Ovary (tissue), 9 donors: ENCODE data around the gene ANKDD1A. TPM values are rescaled to one million over a fixed set of nuclear protein-coding genes. Genes with fewer than 3 reads are reported as not detected.

Experiments
- DNase-seq, 5 donors: peaks; one replicate each; pipeline ENCODE4 v3.0.0-alpha.2; 2019 to 2020
- H3K27ac ChIP-seq, 2 donors: fragments of 200-600 bp; one replicate each; pipeline versions ENCODE4 v1.5.1 to v1.8.0; 2019 to 2022
- H3K27me3 ChIP-seq: fragments of 200-600 bp; one replicate; pipeline ENCODE4 v1.8.0; 2022
- H3K36me3 ChIP-seq: fragments of 200-600 bp; sonication (generic); one replicate; pipeline ENCODE4 v1.5.1; 2019
- H3K4me1 ChIP-seq: one replicate; pipeline ENCODE4 v1.8.1; 2013; ENCODE audit warnings: mild to moderate bottlenecking, moderate library complexity; ENCODE audit not compliant: insufficient read depth
- H3K4me3 ChIP-seq: fragments of 200-600 bp; sonication (generic); one replicate; pipeline ENCODE4 v1.5.1; 2017
- H3K9me3 ChIP-seq, 2 donors: fragments of 200-600 bp in 1 of 2; sonication (generic) in 1 of 2; one replicate each; pipeline versions ENCODE4 v1.5.1 to v1.8.1; 2013 to 2019; ENCODE audit warnings: mild to moderate bottlenecking in 1 of 2, moderate library complexity in 1 of 2
- EP300 ChIP-seq: sonication (generic); formaldehyde crosslinking; IDR thresholded peaks from one replicate; pipeline ENCODE4 v1.6.1; 2017; ENCODE audit warnings: antibody characterized with exemption
- POLR2A ChIP-seq: fragments of 450-650 bp; IDR thresholded peaks from one replicate; pipeline ENCODE4 v1.6.1; 2017; ENCODE audit warnings: antibody characterized with exemption, mild to moderate bottlenecking, moderate library complexity
- WGBS, 3 donors: extraction: QIAGEN DNeasy Blood & Tissue Kit in 1 of 3; methylation state at CpG; one replicate each; pipeline versions ENCODE4 v1.1.5 to v1.1.7; 2013 to 2017; 5-methylcytosine and 5-hydroxymethylcytosine counted together
- intact Hi-C, 4 donors: fragments of 100-400 bp; cut with DNase I; formaldehyde crosslinking; loops; one replicate each; pipeline versions ENCODE4 v1.11.0 to v1.15.1; 2022 to 2023
- polyA plus RNA-seq, 2 donors: library from polyadenylated mRNA; stranded (reverse); fragments of 200-250 nt in 1 of 2; fragments of 350-450 nt in 1 of 2; fragmentation: Illumina TruSeq in 1 of 2; extraction: RNeasy Lipid Tissue Mini Kit (QIAGEN cat#74804) in 1 of 2; gene quantifications; one replicate each; pipeline ENCODE4 v1.2.3, GENCODE V29; 2013 to 2014
- total RNA-seq, 7 donors: library from RNA; depleted of rRNA in 2 of 7; stranded (reverse); fragments of >200 nt in 2 of 7; fragmentation: NEBNext Ultra II Directional in 3 of 7; extraction: Animal tissue kit (Norgen Biotek cat#: 25700) in 3 of 7; gene quantifications; one replicate each; pipeline versions ENCODE4 v1.1.0 to v1.2.4, GENCODE V29; 2016 to 2023
- TF ChIP-seq, protein P1 (sequence below), 3 donors: fragments of 450-650 bp in 2 of 3; fragments of 200-600 bp in 1 of 3; IDR thresholded peaks; one replicate each; pipeline versions ENCODE4 v1.5.1 to v1.8.0; 2016 to 2022; ENCODE audit warnings: antibody characterized with exemption in 3 of 3, mild to moderate bottlenecking in 1 of 3
- donor health status: DM: no; HTN: no; CAD: no; lungs with moderate emphysema.
- donor health status: DM: no; HTN: no; CAD: no.
- donor health status: Bipolar disorder and iron deficiency.
- donor health status: DM: yes; HTN: yes; CAD: no.
- donor health status: DM: no; HTN: no; CAD: no.
- donor health status: DM: yes; HTN: yes; CAD: no.

Gene ANKDD1A
- total and polyA plus RNA-seq, 9 donors, result 5.7 to 29.4 (median 10.2) TPM

DNA sequence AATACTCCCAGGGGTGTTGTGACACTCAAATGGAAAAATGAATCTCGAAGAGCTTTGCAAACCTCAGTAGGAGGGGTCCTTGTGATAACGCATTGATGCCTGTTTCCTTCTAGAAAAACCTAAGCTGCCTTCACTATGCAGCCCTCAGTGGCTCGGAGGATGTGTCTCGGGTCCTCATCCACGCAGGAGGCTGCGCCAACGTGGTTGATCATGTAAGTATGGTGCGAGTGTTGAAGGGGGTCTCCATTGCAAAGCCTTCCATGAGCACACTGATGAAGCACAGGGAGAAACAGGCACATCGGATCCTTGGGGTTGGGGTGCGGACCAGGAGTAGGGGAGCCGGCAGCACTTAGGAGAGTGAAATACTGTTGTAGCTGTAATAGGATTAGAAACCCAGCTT, 22.3 kb downstream of the ANKDD1A start:
- Histone ChIP-seq H3K4me1 (peaks cover 6% of the 10 kb centered on the region), H3K4me3 (no peak overlapping the region), H3K9me3 (no peaks in the 10 kb centered on the region), H3K27me3 (no peaks in the 10 kb centered on the region), H3K27ac (no peak overlapping the region), H3K36me3 (no peaks in the 10 kb centered on the region)
- TF ChIP-seq POLR2A, result no peak
- no peak for TF ChIP-seq EP300
- TF ChIP-seq, protein P1, sequence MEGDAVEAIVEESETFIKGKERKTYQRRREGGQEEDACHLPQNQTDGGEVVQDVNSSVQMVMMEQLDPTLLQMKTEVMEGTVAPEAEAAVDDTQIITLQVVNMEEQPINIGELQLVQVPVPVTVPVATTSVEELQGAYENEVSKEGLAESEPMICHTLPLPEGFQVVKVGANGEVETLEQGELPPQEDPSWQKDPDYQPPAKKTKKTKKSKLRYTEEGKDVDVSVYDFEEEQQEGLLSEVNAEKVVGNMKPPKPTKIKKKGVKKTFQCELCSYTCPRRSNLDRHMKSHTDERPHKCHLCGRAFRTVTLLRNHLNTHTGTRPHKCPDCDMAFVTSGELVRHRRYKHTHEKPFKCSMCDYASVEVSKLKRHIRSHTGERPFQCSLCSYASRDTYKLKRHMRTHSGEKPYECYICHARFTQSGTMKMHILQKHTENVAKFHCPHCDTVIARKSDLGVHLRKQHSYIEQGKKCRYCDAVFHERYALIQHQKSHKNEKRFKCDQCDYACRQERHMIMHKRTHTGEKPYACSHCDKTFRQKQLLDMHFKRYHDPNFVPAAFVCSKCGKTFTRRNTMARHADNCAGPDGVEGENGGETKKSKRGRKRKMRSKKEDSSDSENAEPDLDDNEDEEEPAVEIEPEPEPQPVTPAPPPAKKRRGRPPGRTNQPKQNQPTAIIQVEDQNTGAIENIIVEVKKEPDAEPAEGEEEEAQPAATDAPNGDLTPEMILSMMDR (IDR thresholded peaks at IDR 0.05), result no peak
- 97 to 98% (median 97%) methylated on average over 11 of the region's 11 CpGs for WGBS, 3 donors
- DNase-seq, result peak in 1 of 5 donors; percentile 5
- intact Hi-C loops, result no loop called here

- Histone ChIP-seq H3K36me3 (no peaks in the 10 kb centered on the region), H3K27me3 (no peaks in the 10 kb centered on the region), H3K9me3 (no peaks in the 10 kb centered on the region), H3K4me3 (no peak overlapping the region), H3K4me1 (peaks cover 6% of the 10 kb centered on the region), H3K27ac (peak overlapping the region in 1 of 2 donors; percentile 49)
- intact Hi-C loops, result no loop called here
- DNase-seq, result peak in 1 of 5 donors; percentile 19
- 9 to 24% (median 16%) methylated on average over 3 of the region's 3 CpGs for WGBS, 3 donors
- no peak for TF ChIP-seq EP300
- TF ChIP-seq, protein P1 (IDR thresholded peaks at IDR 0.05), result no peak
- no peak for TF ChIP-seq POLR2A
These were observed 26.5 kb downstream of the ANKDD1A start for GRCh38 chr15:64938192-64938591.

DNA sequence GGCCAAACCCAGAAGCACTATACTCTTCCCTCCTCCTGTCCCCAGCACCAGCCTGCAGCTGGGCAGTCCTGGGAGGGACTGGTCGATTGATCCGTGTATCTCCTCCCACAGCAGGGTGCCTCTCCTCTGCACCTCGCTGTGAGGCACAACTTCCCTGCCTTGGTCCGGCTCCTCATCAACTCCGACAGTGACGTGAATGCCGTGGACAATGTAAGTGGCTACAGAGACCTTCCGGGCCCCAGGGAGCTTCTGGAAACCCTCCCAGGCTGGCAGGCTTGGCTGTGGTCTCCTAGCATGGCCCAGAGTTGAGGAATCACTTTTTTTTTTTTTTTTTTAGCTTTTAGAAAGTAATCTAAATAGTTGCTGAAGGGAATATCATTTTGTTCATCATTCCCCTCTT, 30.7 kb downstream of the ANKDD1A start:
- Histone ChIP-seq H3K36me3 (no peaks in the 10 kb centered on the region), H3K4me1 (peaks cover 6% of the 10 kb centered on the region), H3K4me3 (no peak overlapping the region), H3K27ac (no peak overlapping the region), H3K9me3 (no peaks in the 10 kb centered on the region), H3K27me3 (no peaks in the 10 kb centered on the region)
- 76 to 81% (median 77%) methylated on average over 8 of the region's 8 CpGs for WGBS, 3 donors
- TF ChIP-seq, protein P1 (IDR thresholded peaks at IDR 0.05), result no peak
- no peak for TF ChIP-seq POLR2A
- no peak for TF ChIP-seq EP300
- DNase-seq, result peak in 1 of 5 donors; percentile 11
- intact Hi-C loops, result no loop called here

DNA sequence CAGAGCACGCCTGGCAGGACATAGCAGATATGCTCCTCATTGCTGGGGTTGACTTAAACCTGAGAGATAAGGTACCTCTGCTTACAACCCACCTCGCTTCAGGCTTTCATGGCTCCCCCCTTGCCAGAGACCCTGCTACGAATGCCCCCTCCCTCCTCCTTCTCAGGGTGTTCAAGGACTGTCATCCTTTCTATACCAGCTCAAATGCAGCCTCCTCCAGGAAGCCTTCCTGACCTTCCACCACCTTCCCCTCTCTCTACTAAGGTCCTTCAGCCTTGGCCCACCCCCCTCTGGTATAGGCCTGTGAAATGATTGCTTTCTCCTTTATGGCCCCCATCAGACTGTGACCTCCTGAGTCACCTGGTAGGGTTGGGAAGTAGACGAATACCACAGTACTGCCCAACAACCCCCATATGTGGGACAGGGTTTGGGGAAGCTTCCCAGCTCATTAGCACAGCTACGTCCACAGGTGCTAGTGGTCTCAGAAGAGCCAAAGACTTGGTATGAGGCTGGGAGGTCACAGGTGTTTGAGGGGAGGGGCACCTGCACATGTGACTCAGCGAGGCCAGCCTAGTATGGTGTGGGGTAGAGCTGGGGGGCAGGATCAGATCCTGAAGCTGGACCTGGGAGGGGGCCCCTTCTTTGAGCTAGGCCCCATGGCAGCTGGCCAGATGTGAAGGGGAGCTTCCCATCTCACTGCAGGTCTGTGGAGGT, 32.0 kb downstream of the ANKDD1A start:
- Histone ChIP-seq H3K36me3 (no peaks in the 10 kb centered on the region), H3K4me1 (peaks cover under 1% of the 10 kb centered on the region), H3K4me3 (no peak overlapping the region), H3K27ac (no peak overlapping the region), H3K27me3 (no peaks in the 10 kb centered on the region), H3K9me3 (no peaks in the 10 kb centered on the region)
- peak in 1 of 5 donors; percentile 16 for DNase-seq
- intact Hi-C loops, result no loop called here
- 82 to 93% (median 91%) methylated on average over 6 of the region's 6 CpGs for WGBS, 3 donors
- TF ChIP-seq EP300, result no peak
- TF ChIP-seq, protein P1 (IDR thresholded peaks at IDR 0.05), result no peak
- no peak for TF ChIP-seq POLR2A
